MCF 10A (cell line): ENCODE data around the gene DPYD. TPM values are rescaled to one million over a fixed set of nuclear protein-coding genes. Genes with fewer than 3 reads are reported as not detected.

Source experiments
- BruUV-seq: library from RNA; stranded (reverse); fragments of 400-500 nt; replicated peaks from 2 replicates; lab custom pipeline; 2021; lab: Mats Ljungman, UMichigan
- CTCF ChIA-PET: fragments of 300-600 bp; sonication (Branson Sonifier 250); formaldehyde crosslinking; extraction: SDS; loops from one replicate; lab custom pipeline; 2021; ENCODE audit warnings: antibody characterized with exemption, inconsistent platforms; lab: Yijun Ruan, JAX
- POLR2A ChIA-PET: fragments of 300-600, 350-650 bp; sonication (Branson Sonifier 250); formaldehyde crosslinking; extraction: SDS; loops from one replicate; lab custom pipeline; 2020; ENCODE audit warnings: antibody characterized with exemption, inconsistent platforms; lab: Yijun Ruan, JAX
- DNase-seq: peaks from one replicate; pipeline ENCODE4 v3.0.0-alpha.2; 2018; ENCODE audit not compliant: unreplicated experiment
- H3K27ac Mint-ChIP-seq: one replicate; pipeline ENCODE4 v1.8.0; 2022; ENCODE audit warnings: mild to moderate bottlenecking, low read depth, mixed read lengths; ENCODE audit not compliant: unreplicated experiment
- H3K27me3 Mint-ChIP-seq: one replicate; pipeline ENCODE4 v1.8.0; 2022; ENCODE audit warnings: mixed read lengths; ENCODE audit not compliant: insufficient read depth, unreplicated experiment
- H3K36me3 Mint-ChIP-seq: one replicate; pipeline ENCODE4 v1.8.0; 2022; ENCODE audit warnings: mild to moderate bottlenecking, moderate library complexity, mixed read lengths; ENCODE audit not compliant: insufficient read depth, unreplicated experiment
- H3K4me1 Mint-ChIP-seq: one replicate; pipeline ENCODE4 v1.8.0; 2022; ENCODE audit warnings: mixed read lengths; ENCODE audit not compliant: insufficient read depth, unreplicated experiment
- H3K4me3 Mint-ChIP-seq: one replicate; pipeline ENCODE4 v1.8.0; 2022; ENCODE audit warnings: mild to moderate bottlenecking, moderate library complexity, mixed read lengths; ENCODE audit not compliant: unreplicated experiment
- H3K9me3 Mint-ChIP-seq: one replicate; pipeline ENCODE4 v1.8.0; 2022; ENCODE audit warnings: mixed read lengths; ENCODE audit not compliant: unreplicated experiment
- CTCF ChIP-seq: fragments of 200-600 bp; IDR thresholded peaks from one replicate; pipeline ENCODE4 v1.8.0; 2022; ENCODE audit warnings: antibody characterized with exemption, mild to moderate bottlenecking; ENCODE audit not compliant: unreplicated experiment
- intact Hi-C: fragments of 100-400 bp; cut with micrococcal nuclease; formaldehyde crosslinking; loops from 2 replicates; pipeline ENCODE4 v1.14.1; 2022
- total RNA-seq: library from RNA; stranded (reverse); gene quantifications from 2 replicates; pipeline ENCODE4 v1.2.3, GENCODE V29; 2022

Gene DPYD
- total RNA-seq, 1 experiment from 2014 or later: 48.2 TPM

- POLR2A ChIA-PET: no interaction called here
- Mint-ChIP-seq H3K36me3 (no peaks in the 10 kb centered on the region), H3K9me3 (no peaks in the 10 kb centered on the region)
Measured at GRCh38 chr1:97160818-97161217, 760.0 kb downstream of the DPYD start.

GRCh38 chr1:97159342-97159741 lies 761.5 kb downstream of the DPYD start:
- peak overlapping the region; percentile 70 for H3K27ac Mint-ChIP-seq
- no peaks in the 10 kb centered on the region for H3K9me3 Mint-ChIP-seq
- H3K36me3 Mint-ChIP-seq: no peaks in the 10 kb centered on the region
- H3K4me1 Mint-ChIP-seq: no peaks in the 10 kb centered on the region
- BruUV-seq: no TSS peak
- ChIA-PET CTCF (no interaction called here), POLR2A (no interaction called here)
- no peak for TF ChIP-seq CTCF
- H3K27me3 Mint-ChIP-seq: no peaks in the 10 kb centered on the region
- intact Hi-C loops: no loop called here
- no peak for DNase-seq
- H3K4me3 Mint-ChIP-seq: no peak overlapping the region

More at GRCh38 chr1:97160818-97161217, 760.0 kb downstream of the DPYD start:
- no peaks in the 10 kb centered on the region for H3K4me1 Mint-ChIP-seq
- no peak overlapping the region for H3K27ac Mint-ChIP-seq
- no peak overlapping the region for H3K4me3 Mint-ChIP-seq
- no peak for TF ChIP-seq CTCF
- CTCF ChIA-PET: no interaction called here
- H3K27me3 Mint-ChIP-seq: no peaks in the 10 kb centered on the region
- intact Hi-C loops: no loop called here
- DNase-seq: no peak
- BruUV-seq: no TSS peak

- TF ChIP-seq CTCF: no peak
- Mint-ChIP-seq H3K36me3 (no peaks in the 10 kb centered on the region), H3K27ac (peak overlapping the region; percentile 70), H3K27me3 (no peaks in the 10 kb centered on the region), H3K4me1 (no peaks in the 10 kb centered on the region), H3K9me3 (no peaks in the 10 kb centered on the region), H3K4me3 (no peak overlapping the region)
- POLR2A ChIA-PET: interaction anchor here (0.6 kb wide), 1 partner anchor 1192 kb away, joined by 3 read pairs; no protein-coding TSS in a partner anchor
- BruUV-seq: no TSS peak
- CTCF ChIA-PET: no interaction called here
- intact Hi-C loops: no loop called here
- no peak for DNase-seq
Measured at GRCh38 chr1:97158691-97159096, 762.1 kb downstream of the DPYD start.

DNA sequence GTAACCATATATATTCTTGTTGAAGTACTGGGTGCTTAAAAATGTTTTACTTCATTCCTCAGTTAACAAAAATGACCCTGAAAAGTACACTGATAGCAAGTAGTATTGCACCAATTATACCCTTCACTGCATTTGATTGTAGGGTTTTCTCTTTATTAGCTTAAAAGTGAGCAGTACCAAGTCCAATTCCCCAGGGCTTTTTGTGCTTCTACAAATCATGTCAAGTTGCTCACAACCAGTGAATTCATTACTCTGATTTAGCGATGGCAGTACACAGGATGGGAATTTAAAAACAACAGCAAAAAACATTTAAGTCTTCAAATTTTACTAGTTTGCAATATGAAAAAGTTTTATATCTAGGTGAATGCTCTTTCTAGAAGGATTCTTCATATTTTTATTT lies 762.8 kb downstream of the DPYD start:
- no peaks in the 10 kb centered on the region for H3K36me3 Mint-ChIP-seq
- ChIA-PET POLR2A (no interaction called here), CTCF (no interaction called here)
- no peak overlapping the region for H3K27ac Mint-ChIP-seq
- intact Hi-C loops: no loop called here
- no peak overlapping the region for H3K4me3 Mint-ChIP-seq
- H3K4me1 Mint-ChIP-seq: no peaks in the 10 kb centered on the region
- TF ChIP-seq CTCF: no peak
- no TSS peak for BruUV-seq
- no peaks in the 10 kb centered on the region for H3K9me3 Mint-ChIP-seq
- no peak for DNase-seq
- H3K27me3 Mint-ChIP-seq: no peaks in the 10 kb centered on the region
